Peyer's patch (tissue), 4 donors: ENCODE measurements around the gene SPAG6.

Experiments
- POLR2A ChIP-seq, 2 donors: fragments of 450-650 bp; IDR thresholded peaks; one replicate each; pipeline ENCODE4 v1.5.1; 2017; ENCODE audit warnings: antibody characterized with exemption in 2 of 2, mild to moderate bottlenecking in 2 of 2, moderate library complexity in 2 of 2
- TF ChIP-seq, protein P1 (sequence below), 6 experiments: fragments of 450-650 bp in 4 of 6; fragments of 200-600 bp in 2 of 6; sonication (generic) in 1 of 6; IDR thresholded peaks; one replicate each; pipeline ENCODE4 v1.5.1; 2017 to 2019; ENCODE audit warnings: antibody characterized with exemption in 6 of 6, mild to moderate bottlenecking in 3 of 6, moderate library complexity in 1 of 6

DNA sequence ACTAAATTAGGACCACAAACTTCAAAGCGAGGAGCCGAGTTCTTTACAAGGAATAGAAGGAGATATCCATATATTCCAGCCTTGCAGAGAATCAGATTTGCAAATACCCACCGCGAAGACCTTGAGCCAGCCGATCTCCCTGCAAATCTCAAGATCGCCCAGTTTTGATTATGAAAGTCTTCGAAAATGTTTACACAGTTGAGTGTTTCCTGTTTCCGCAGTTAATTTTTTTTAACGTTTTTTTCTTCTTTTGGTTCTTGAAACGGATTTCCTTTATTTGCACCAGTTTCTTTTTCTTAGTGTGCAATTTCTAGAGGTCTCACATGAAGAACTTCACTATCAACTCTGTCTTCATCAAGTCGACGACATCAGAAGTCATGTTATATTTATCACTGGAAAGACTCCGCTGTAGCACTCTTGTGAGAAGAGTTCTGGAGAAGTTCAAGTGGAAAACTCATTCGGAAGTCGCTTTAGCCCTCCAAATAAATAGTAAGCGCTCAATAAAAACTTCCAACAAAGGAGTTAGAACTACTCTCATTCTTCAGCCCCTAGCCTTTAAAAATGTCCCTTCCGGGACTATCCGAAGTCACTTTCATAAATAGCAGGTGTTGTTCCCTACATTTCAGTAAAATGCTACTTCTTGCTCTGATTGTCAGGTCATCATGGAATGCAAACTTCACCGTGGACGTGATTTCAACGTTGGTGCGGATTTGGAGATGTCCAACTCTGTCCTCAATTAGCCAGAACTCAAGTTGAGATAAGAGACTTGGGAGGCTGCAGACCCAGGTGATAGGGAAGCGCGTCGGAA is 11.9 kb upstream of the SPAG6 start:
- TF ChIP-seq, protein P1, sequence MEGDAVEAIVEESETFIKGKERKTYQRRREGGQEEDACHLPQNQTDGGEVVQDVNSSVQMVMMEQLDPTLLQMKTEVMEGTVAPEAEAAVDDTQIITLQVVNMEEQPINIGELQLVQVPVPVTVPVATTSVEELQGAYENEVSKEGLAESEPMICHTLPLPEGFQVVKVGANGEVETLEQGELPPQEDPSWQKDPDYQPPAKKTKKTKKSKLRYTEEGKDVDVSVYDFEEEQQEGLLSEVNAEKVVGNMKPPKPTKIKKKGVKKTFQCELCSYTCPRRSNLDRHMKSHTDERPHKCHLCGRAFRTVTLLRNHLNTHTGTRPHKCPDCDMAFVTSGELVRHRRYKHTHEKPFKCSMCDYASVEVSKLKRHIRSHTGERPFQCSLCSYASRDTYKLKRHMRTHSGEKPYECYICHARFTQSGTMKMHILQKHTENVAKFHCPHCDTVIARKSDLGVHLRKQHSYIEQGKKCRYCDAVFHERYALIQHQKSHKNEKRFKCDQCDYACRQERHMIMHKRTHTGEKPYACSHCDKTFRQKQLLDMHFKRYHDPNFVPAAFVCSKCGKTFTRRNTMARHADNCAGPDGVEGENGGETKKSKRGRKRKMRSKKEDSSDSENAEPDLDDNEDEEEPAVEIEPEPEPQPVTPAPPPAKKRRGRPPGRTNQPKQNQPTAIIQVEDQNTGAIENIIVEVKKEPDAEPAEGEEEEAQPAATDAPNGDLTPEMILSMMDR (IDR thresholded peaks at IDR 0.05), result no peak
- no peak for TF ChIP-seq POLR2A (IDR thresholded peaks at IDR 0.05)
